Activated T-helper 17 cell treated with anti-CD3 and anti-CD28 coated beads, Interleukin-2, amount 50 U/mL, for 72 hours (primary cell): ENCODE data around the gene SPON1. TPM values are rescaled to one million over a fixed set of nuclear protein-coding genes. Genes with fewer than 3 reads are reported as not detected.
"Not testable (repeated sequence)": the region's sequence is repeated elsewhere in the genome, so short reads cannot be mapped to it uniquely, and the experiment has no call there.

ENCODE experiments used
- ATAC-seq: fragments of 150-1000 bp; cut with Tn5 transposase; replicated peaks from 2 replicates; pipeline ENCODE4 v1.10.0; 2021; ENCODE audit warnings: mild to moderate bottlenecking, moderate library complexity
- H3K27ac Mint-ChIP-seq: one replicate; pipeline ENCODE4 v1.8.0; 2022; ENCODE audit warnings: mixed read lengths
- H3K27me3 Mint-ChIP-seq: one replicate; pipeline ENCODE4 v1.8.0; 2022; ENCODE audit warnings: mixed read lengths
- H3K36me3 Mint-ChIP-seq: one replicate; pipeline ENCODE4 v1.8.0; 2022; ENCODE audit warnings: low read depth, mild to moderate bottlenecking, mixed read lengths
- H3K4me1 Mint-ChIP-seq: one replicate; pipeline ENCODE4 v1.8.0; 2022; ENCODE audit warnings: mixed read lengths
- H3K4me3 Mint-ChIP-seq: one replicate; pipeline ENCODE4 v1.8.0; 2022; ENCODE audit warnings: mild to moderate bottlenecking, mixed read lengths
- H3K9me3 Mint-ChIP-seq: one replicate; pipeline ENCODE4 v1.8.0; 2022; ENCODE audit warnings: mixed read lengths
- total RNA-seq, 2 donors: library from RNA; stranded (reverse); gene quantifications; one replicate each; pipeline ENCODE4 v1.2.3, GENCODE V29; 2022

SPON1 gene
- total RNA-seq, 2 donors from 2014 or later: 0.06 to 0.90 TPM

DNA sequence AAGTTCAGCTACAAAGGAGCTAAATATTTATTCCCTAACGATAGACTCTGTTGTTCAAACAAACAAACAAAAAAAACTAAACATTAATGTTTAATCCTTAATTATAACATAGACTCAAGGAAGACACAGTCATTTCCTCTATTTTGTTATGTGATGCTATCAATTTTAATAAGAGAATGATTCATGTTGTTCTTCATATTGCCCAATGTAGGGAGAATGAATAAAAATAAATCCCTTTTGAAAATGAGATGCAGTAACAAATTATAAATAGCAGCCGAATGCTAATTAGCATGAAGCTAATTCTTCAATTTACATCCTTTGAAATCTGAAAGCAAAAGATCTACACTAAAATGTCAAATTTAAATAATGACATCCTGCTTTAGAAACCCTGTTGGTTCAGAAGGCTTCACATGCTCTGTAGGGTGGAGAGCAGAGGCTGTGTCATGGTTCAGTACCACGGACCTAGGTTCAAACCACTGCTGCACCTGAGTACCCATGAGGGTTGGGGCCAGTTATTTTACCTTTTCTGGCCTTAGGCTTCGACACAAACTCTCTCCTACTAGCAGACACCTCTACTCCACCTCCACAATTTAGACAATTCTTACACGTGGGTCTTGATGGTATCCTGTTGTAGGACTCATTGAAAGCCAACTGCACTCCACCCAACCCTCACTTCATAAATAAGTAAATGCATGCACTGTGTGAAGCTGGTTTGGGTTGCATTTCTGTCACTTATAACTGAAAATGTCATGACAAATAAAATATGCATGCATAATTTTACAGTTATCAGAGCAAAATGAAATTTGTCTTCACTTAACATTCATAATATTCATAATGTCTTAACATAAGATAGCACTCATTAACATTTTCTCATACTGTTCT, 307.4 kb downstream of the SPON1 start:
- peak overlapping the region; percentile 58 for H3K4me3 Mint-ChIP-seq
- no peak for ATAC-seq
- peaks cover 21% of the 10 kb centered on the region for H3K4me1 Mint-ChIP-seq
- no peak overlapping the region for H3K27ac Mint-ChIP-seq
- H3K27me3 Mint-ChIP-seq: no peaks in the 10 kb centered on the region
- H3K36me3 Mint-ChIP-seq: peaks cover 5% of the 10 kb centered on the region
- no peaks in the 10 kb centered on the region for H3K9me3 Mint-ChIP-seq

- peaks cover 21% of the 10 kb centered on the region for H3K4me1 Mint-ChIP-seq
- H3K27ac Mint-ChIP-seq: peak overlapping the region; percentile 64
- H3K9me3 Mint-ChIP-seq: no peaks in the 10 kb centered on the region
- H3K4me3 Mint-ChIP-seq: peak overlapping the region; percentile 58
- ATAC-seq: peak; percentile 92
- H3K36me3 Mint-ChIP-seq: peaks cover under 1% of the 10 kb centered on the region
- no peaks in the 10 kb centered on the region for H3K27me3 Mint-ChIP-seq
These were observed 308.4 kb downstream of the SPON1 start for GRCh38 chr11:14270690-14271542.

- no peak overlapping the region for H3K4me3 Mint-ChIP-seq
- no peak overlapping the region for H3K27ac Mint-ChIP-seq
- H3K9me3 Mint-ChIP-seq: no peaks in the 10 kb centered on the region
- H3K27me3 Mint-ChIP-seq: no peaks in the 10 kb centered on the region
- peaks cover 6% of the 10 kb centered on the region for H3K36me3 Mint-ChIP-seq
- ATAC-seq: no peak
- peaks cover 21% of the 10 kb centered on the region for H3K4me1 Mint-ChIP-seq
These were observed 311.4 kb downstream of the SPON1 start for GRCh38 chr11:14273895-14274294.

GRCh38 chr11:14275076-14275475, 312.6 kb downstream of the SPON1 start:
- Mint-ChIP-seq H3K27me3 (no peaks in the 10 kb centered on the region), H3K27ac (no peak overlapping the region), H3K36me3 (peaks cover 16% of the 10 kb centered on the region), H3K4me1 (peaks cover 21% of the 10 kb centered on the region), H3K9me3 (no peaks in the 10 kb centered on the region), H3K4me3 (no peak overlapping the region)
- no peak for ATAC-seq

- not testable (repeated sequence) for H3K4me3 Mint-ChIP-seq, H3K27me3 Mint-ChIP-seq, H3K4me1 Mint-ChIP-seq, H3K9me3 Mint-ChIP-seq, H3K27ac Mint-ChIP-seq, ATAC-seq
- H3K36me3 Mint-ChIP-seq: peaks cover 28% of the 10 kb centered on the region
These were observed 316.3 kb downstream of the SPON1 start for GRCh38 chr11:14278869-14279268.

DNA sequence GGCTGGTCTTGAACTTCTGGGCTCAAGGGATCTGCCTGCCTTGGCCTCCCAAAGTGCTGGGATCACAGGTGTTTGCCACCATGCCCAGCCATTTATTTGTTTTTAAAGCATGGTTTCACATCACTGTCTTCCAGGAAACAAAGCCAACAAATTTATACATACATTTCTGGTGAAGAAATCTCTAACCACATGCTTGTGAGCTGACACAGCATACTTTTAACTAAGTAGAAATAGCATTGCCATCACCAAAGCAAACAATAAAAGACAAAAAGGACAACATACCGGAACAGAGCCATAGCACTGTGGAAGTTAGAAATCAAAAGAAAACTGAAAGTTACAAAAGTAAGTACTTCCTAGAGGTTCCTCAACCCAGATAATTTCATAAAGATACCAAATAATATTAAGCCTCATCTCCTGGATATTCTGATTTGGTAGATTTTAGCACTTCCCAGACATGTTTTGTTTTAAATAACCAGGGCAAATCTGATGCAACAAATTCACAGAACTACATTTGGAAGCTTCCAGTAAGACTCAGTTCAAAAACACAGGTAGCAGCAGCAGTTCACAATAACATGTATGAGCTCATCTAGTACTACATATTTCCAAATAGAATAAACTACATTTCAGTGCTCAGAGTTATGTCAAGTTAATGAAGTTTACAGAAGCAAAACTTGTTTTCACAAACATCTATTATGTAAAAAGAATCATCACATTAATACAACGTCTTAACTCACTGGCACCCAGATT, 325.8 kb downstream of the SPON1 start:
- peak overlapping the region; percentile 41 for H3K4me3 Mint-ChIP-seq
- H3K27me3 Mint-ChIP-seq: no peaks in the 10 kb centered on the region
- peak overlapping the region; percentile 80 for H3K27ac Mint-ChIP-seq
- H3K9me3 Mint-ChIP-seq: no peaks in the 10 kb centered on the region
- peaks cover 8% of the 10 kb centered on the region for H3K4me1 Mint-ChIP-seq
- peaks cover 31% of the 10 kb centered on the region for H3K36me3 Mint-ChIP-seq
- peak; percentile 53 for ATAC-seq

DNA sequence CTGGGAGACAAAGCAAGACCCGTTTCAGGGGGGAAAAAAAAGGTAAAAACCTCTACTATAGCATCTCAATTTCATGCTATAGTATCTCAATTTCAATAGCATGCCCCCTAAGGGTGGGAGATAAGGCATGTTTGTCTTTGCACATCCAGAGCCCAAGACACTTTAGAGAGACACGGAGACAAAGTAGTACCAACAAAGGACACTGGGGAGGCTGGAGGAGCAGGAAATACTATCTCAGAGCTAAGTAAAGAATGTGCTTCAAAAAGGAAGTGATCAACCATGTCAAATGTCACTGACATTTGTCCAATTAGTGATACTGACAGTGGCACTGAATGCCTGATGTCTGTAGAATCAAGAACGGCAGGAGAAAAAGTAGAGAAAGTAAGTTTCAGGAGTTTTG, 327.9 kb downstream of the SPON1 start:
- Mint-ChIP-seq H3K9me3 (no peaks in the 10 kb centered on the region), H3K36me3 (peaks cover 51% of the 10 kb centered on the region), H3K4me3 (no peak overlapping the region), H3K4me1 (peaks cover 8% of the 10 kb centered on the region), H3K27ac (no peak overlapping the region), H3K27me3 (no peaks in the 10 kb centered on the region)
- ATAC-seq: no peak

GRCh38 chr11:14299921-14300320, 337.4 kb downstream of the SPON1 start:
- Mint-ChIP-seq H3K36me3 (peaks cover 9% of the 10 kb centered on the region), H3K4me3 (no peak overlapping the region), H3K27ac (no peak overlapping the region), H3K9me3 (no peaks in the 10 kb centered on the region), H3K27me3 (no peaks in the 10 kb centered on the region), H3K4me1 (peaks cover 4% of the 10 kb centered on the region)
- no peak for ATAC-seq

- H3K36me3 Mint-ChIP-seq: peaks cover under 1% of the 10 kb centered on the region
- no peaks in the 10 kb centered on the region for H3K9me3 Mint-ChIP-seq
- H3K27ac Mint-ChIP-seq: no peak overlapping the region
- H3K27me3 Mint-ChIP-seq: no peaks in the 10 kb centered on the region
- no peak overlapping the region for H3K4me3 Mint-ChIP-seq
- ATAC-seq: peak; percentile 85
- H3K4me1 Mint-ChIP-seq: peaks cover 4% of the 10 kb centered on the region
These were observed 338.3 kb downstream of the SPON1 start for GRCh38 chr11:14300661-14301304.

GRCh38 chr11:14304601-14305000, 342.1 kb downstream of the SPON1 start:
- no peak for ATAC-seq
- Mint-ChIP-seq H3K27ac (no peak overlapping the region), H3K4me3 (no peak overlapping the region), H3K9me3 (no peaks in the 10 kb centered on the region), H3K36me3 (no peaks in the 10 kb centered on the region), H3K4me1 (no peaks in the 10 kb centered on the region), H3K27me3 (no peaks in the 10 kb centered on the region)

DNA sequence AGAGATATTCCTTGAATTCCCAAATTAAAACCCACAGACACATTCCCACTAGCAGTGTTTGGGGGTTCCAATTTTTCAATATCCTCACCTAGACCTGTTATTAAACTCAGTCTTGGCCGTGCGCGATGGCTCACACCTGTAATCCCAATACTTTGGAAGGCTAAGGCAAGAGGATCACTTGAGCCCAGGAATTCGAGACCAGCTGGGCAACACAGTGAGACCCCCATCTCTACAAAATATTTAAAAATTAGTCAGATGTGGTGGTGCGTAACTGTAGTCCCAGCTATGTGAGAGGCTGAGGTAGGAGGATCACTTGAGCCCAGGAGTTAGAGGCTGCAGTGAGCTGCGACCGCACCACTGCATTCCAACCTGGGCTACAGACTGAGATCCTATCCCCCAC, 343.1 kb downstream of the SPON1 start:
- ATAC-seq: no peak
- Mint-ChIP-seq H3K36me3 (no peaks in the 10 kb centered on the region), H3K4me1 (no peaks in the 10 kb centered on the region)

GRCh38 chr11:14306481-14306880, 344.0 kb downstream of the SPON1 start:
- H3K36me3 Mint-ChIP-seq: no peaks in the 10 kb centered on the region
- H3K27ac Mint-ChIP-seq: no peak overlapping the region
- no peak overlapping the region for H3K4me3 Mint-ChIP-seq
- no peaks in the 10 kb centered on the region for H3K4me1 Mint-ChIP-seq
- no peaks in the 10 kb centered on the region for H3K9me3 Mint-ChIP-seq
- H3K27me3 Mint-ChIP-seq: no peaks in the 10 kb centered on the region
- no peak for ATAC-seq

More for the DNA sequence above, 343.1 kb downstream of the SPON1 start:
- H3K27ac Mint-ChIP-seq: no peak overlapping the region
- H3K4me3 Mint-ChIP-seq: no peak overlapping the region
- no peaks in the 10 kb centered on the region for H3K9me3 Mint-ChIP-seq
- no peaks in the 10 kb centered on the region for H3K27me3 Mint-ChIP-seq

GRCh38 chr11:14308114-14308896, 345.8 kb downstream of the SPON1 start:
- H3K4me1 Mint-ChIP-seq: peaks cover 2% of the 10 kb centered on the region
- ATAC-seq: peak; percentile 66
- H3K27me3 Mint-ChIP-seq: no peaks in the 10 kb centered on the region
- no peak overlapping the region for H3K27ac Mint-ChIP-seq
- H3K36me3 Mint-ChIP-seq: no peaks in the 10 kb centered on the region
- H3K9me3 Mint-ChIP-seq: no peaks in the 10 kb centered on the region
- H3K4me3 Mint-ChIP-seq: no peak overlapping the region
